IMR-90 (cell line): ENCODE results near the gene PCBP3. TPM values are rescaled to one million over a fixed set of nuclear protein-coding genes. Genes with fewer than 3 reads are reported as not detected.

Experiments used
- ATAC-seq: fragments of 200-7000 bp; cut with Tn5 transposase; 2 replicates; pipeline ENCODE4 v1.9.1; 2020; ENCODE audit warnings: low read depth, mild to moderate bottlenecking, moderate library complexity
- BruUV-seq: library from RNA; stranded (reverse); fragments of 400-500 nt; replicated peaks from 2 replicates; lab custom pipeline; 2021; lab: Mats Ljungman, UMichigan
- CTCF ChIA-PET: fragments of 300-600 bp; formaldehyde crosslinking; extraction: SDS; loops from one replicate; lab custom pipeline; 2021; ENCODE audit warnings: antibody characterized with exemption; lab: Yijun Ruan, JAX
- POLR2A ChIA-PET: fragments of 300-600 bp; sonication (Branson Sonifier 250); formaldehyde crosslinking; loops from one replicate; lab custom pipeline; 2022; ENCODE audit warnings: antibody characterized with exemption; ENCODE audit not compliant: unreplicated experiment; lab: Charles Lee
- DNase-seq: peaks from one replicate; pipeline ENCODE4 v3.0.0; 2013
- H2AFZ ChIP-seq: replicated peaks from 2 replicates; pipeline ENCODE3; 2013; ENCODE audit warnings: low read length, mild to moderate bottlenecking; ENCODE audit not compliant: poor library complexity
- H2AK5ac ChIP-seq: 2 replicates; pipeline ENCODE4 v1.6.1; 2013; ENCODE audit warnings: low read depth, low read length, inconsistent platforms
- H2AK9ac ChIP-seq: replicated peaks from 2 replicates; pipeline ENCODE3; 2013; ENCODE audit warnings: mild to moderate bottlenecking, low read depth, low read length, moderate library complexity; ENCODE audit not compliant: poor library complexity
- H2BK120ac ChIP-seq: 2 replicates; pipeline ENCODE4 v1.6.1; 2013; ENCODE audit warnings: low read depth, low read length, inconsistent platforms
- H2BK15ac ChIP-seq: 3 replicates; pipeline ENCODE4 v1.6.1; 2013; ENCODE audit warnings: low read depth, low read length, inconsistent platforms
- H2BK20ac ChIP-seq: 2 replicates; pipeline ENCODE4 v1.6.1; 2013; ENCODE audit warnings: low read depth, mild to moderate bottlenecking, inconsistent platforms, low read length, moderate library complexity
- H2BK5ac ChIP-seq: 2 replicates; pipeline ENCODE4 v1.6.1; 2013; ENCODE audit warnings: mild to moderate bottlenecking, low read depth, low read length, inconsistent platforms; ENCODE audit not compliant: poor library complexity, severe bottlenecking
- H3K14ac ChIP-seq: replicated peaks from 2 replicates; pipeline ENCODE4 v1.6.1; 2013; ENCODE audit warnings: low read depth, low read length, inconsistent platforms
- H3K18ac ChIP-seq: 2 replicates; pipeline ENCODE4 v1.6.1; 2013; ENCODE audit warnings: low read depth, low read length, control low read depth
- H3K23ac ChIP-seq: 2 replicates; pipeline ENCODE4 v1.6.1; 2013; ENCODE audit warnings: low read depth, low read length, inconsistent platforms
- H3K27ac ChIP-seq: 2 replicates; pipeline ENCODE4 v1.5.1; 2013; ENCODE audit warnings: mild to moderate bottlenecking, control low read depth, low read length; ENCODE audit not compliant: insufficient read depth
- H3K27me3 ChIP-seq: 2 replicates; pipeline ENCODE4 v1.6.1; 2013; ENCODE audit warnings: low read length; ENCODE audit not compliant: control insufficient read depth, insufficient read depth
- H3K36me3 ChIP-seq: 2 replicates; pipeline ENCODE4 v1.6.1; 2013; ENCODE audit warnings: low read length, mixed read lengths; ENCODE audit not compliant: control insufficient read depth, insufficient read depth
- H3K4ac ChIP-seq: 2 replicates; pipeline ENCODE4 v1.6.1; 2013; ENCODE audit warnings: low read depth, low read length, inconsistent platforms
- H3K4me1 ChIP-seq: 2 replicates; pipeline ENCODE4 v1.6.1; 2013; ENCODE audit warnings: low read length, mixed read lengths; ENCODE audit not compliant: control insufficient read depth, insufficient read depth
- H3K4me2 ChIP-seq: 2 replicates; pipeline ENCODE4 v1.6.1; 2013; ENCODE audit warnings: low read depth, mild to moderate bottlenecking, control low read depth, low read length, moderate library complexity
- H3K4me3 ChIP-seq: 2 replicates; pipeline ENCODE4 v1.5.1; 2013; ENCODE audit warnings: low read depth, mild to moderate bottlenecking, control low read depth, low read length, moderate library complexity; ENCODE audit not compliant: insufficient read depth
- H3K56ac ChIP-seq: 2 replicates; pipeline ENCODE4 v1.6.1; 2013; ENCODE audit warnings: low read length, inconsistent platforms; ENCODE audit not compliant: insufficient read depth; ENCODE audit errors: extremely low read depth
- H3K79me1 ChIP-seq, 2 experiments: 2 replicates each; pipeline ENCODE4 v1.6.1; 2013; ENCODE audit warnings: low read length in 2 of 2, inconsistent platforms in 1 of 2, low read depth in 1 of 2
- H3K9ac ChIP-seq: 2 replicates; pipeline ENCODE4 v1.6.1; 2013; ENCODE audit warnings: low read depth, low read length, control low read depth
- H3K9me1 ChIP-seq: 2 replicates; pipeline ENCODE4 v1.6.1; 2013; ENCODE audit warnings: low read length, inconsistent platforms; ENCODE audit not compliant: insufficient read depth
- H3K9me3 ChIP-seq: 2 replicates; pipeline ENCODE4 v1.6.1; 2013; ENCODE audit warnings: low read length; ENCODE audit not compliant: control insufficient read depth, insufficient read depth
- H4K20me1 ChIP-seq: 2 replicates; pipeline ENCODE4 v1.6.1; 2013; ENCODE audit warnings: low read length, inconsistent platforms; ENCODE audit not compliant: insufficient read depth
- H4K5ac ChIP-seq: 2 replicates; pipeline ENCODE4 v1.6.1; 2013; ENCODE audit warnings: mild to moderate bottlenecking, low read depth, low read length, control low read depth
- H4K8ac ChIP-seq, 2 experiments: 2 replicates each; pipeline ENCODE4 v1.6.1; 2013; ENCODE audit warnings: low read depth in 2 of 2, low read length in 2 of 2, control low read depth in 1 of 2, inconsistent platforms in 1 of 2
- H4K91ac ChIP-seq: 2 replicates; pipeline ENCODE4 v1.6.1; 2013; ENCODE audit warnings: low read depth, low read length, inconsistent platforms; ENCODE audit not compliant: insufficient read depth
- BHLHE40 ChIP-seq: fragments of 150-350 bp; IDR thresholded peaks from 2 replicates; pipeline ENCODE4 v1.6.1; 2016; ENCODE audit warnings: mild to moderate bottlenecking, low read depth, low read length
- CEBPB ChIP-seq: IDR thresholded peaks from 2 replicates; pipeline ENCODE4 v1.6.1; 2012; ENCODE audit warnings: low read depth, low read length, improper control_type of control experiment
- CHD1 ChIP-seq: IDR thresholded peaks from 2 replicates; pipeline ENCODE4 v1.6.1; 2012; ENCODE audit warnings: low read depth, low read length, improper control_type of control experiment
- CTCF ChIP-seq: conservative IDR thresholded peaks from 2 replicates; pipeline ENCODE4 v1.5.1; 2012; ENCODE audit warnings: mild to moderate bottlenecking, low read depth, low read length, improper control_type of control experiment
- ELK1 ChIP-seq: fragments of 150-350 bp; IDR thresholded peaks from 2 replicates; pipeline ENCODE4 v1.6.1; 2016; ENCODE audit warnings: low read depth, mild to moderate bottlenecking, low read length, moderate library complexity, borderline replicate concordance
- FOS ChIP-seq: fragments of 150-350 bp; IDR thresholded peaks from 2 replicates; pipeline ENCODE4 v1.6.1; 2016; ENCODE audit warnings: low read depth, low read length
- MAFK ChIP-seq: IDR thresholded peaks from 2 replicates; pipeline ENCODE4 v1.6.1; 2012; ENCODE audit warnings: low read depth, low read length, improper control_type of control experiment
- MAZ ChIP-seq: IDR thresholded peaks from 2 replicates; pipeline ENCODE4 v1.6.1; 2012; ENCODE audit warnings: low read depth, mild to moderate bottlenecking, low read length, improper control_type of control experiment, moderate library complexity, borderline replicate concordance
- MXI1 ChIP-seq: IDR thresholded peaks from 2 replicates; pipeline ENCODE4 v1.6.1; 2012; ENCODE audit warnings: low read depth, mild to moderate bottlenecking, low read length, moderate library complexity, borderline replicate concordance
- NFE2L2 ChIP-seq: fragments of 150-350 bp; IDR thresholded peaks from 2 replicates; pipeline ENCODE4 v1.6.1; 2016; ENCODE audit warnings: low read depth, mild to moderate bottlenecking, low read length
- POLR2A ChIP-seq: IDR thresholded peaks from 2 replicates; pipeline ENCODE4 v1.6.1; 2012; ENCODE audit warnings: mild to moderate bottlenecking, low read depth, low read length
- RAD21 ChIP-seq: IDR thresholded peaks from 2 replicates; pipeline ENCODE4 v1.6.1; 2012; ENCODE audit warnings: low read length, improper control_type of control experiment
- RCOR1 ChIP-seq: IDR thresholded peaks from 2 replicates; pipeline ENCODE4 v1.6.1; 2012; ENCODE audit warnings: mild to moderate bottlenecking, low read length, improper control_type of control experiment; ENCODE audit not compliant: insufficient replicate concordance
- RFX5 ChIP-seq: IDR thresholded peaks from 2 replicates; pipeline ENCODE4 v1.8.0; 2012; ENCODE audit warnings: low read depth, mild to moderate bottlenecking, low read length, moderate library complexity
- SMC3 ChIP-seq: fragments of 150-350 bp; IDR thresholded peaks from 2 replicates; pipeline ENCODE4 v1.6.1; 2016; ENCODE audit warnings: low read depth, mild to moderate bottlenecking, antibody characterized with exemption, low read length, moderate library complexity
- USF2 ChIP-seq: fragments of 150-350 bp; IDR thresholded peaks from 2 replicates; pipeline ENCODE4 v1.6.1; 2017; ENCODE audit warnings: mild to moderate bottlenecking, antibody characterized with exemption, low read length, low read depth
- WGBS, 2 experiments: methylation state at CpG; one replicate each; pipeline versions ENCODE4 v1.1.5 to v1.1.7; 2013; ENCODE audit warnings: missing lambda C conversion rate in 2 of 2; ENCODE audit not compliant: insufficient read length in 1 of 2; ENCODE audit errors: extremely low coverage in 2 of 2; 5-methylcytosine and 5-hydroxymethylcytosine counted together
- dilution Hi-C: fragments of 300-500 bp; cut with HindIII; formaldehyde crosslinking; loops from one replicate; pipeline ENCODE4 v1.14.3; 2018; ENCODE audit warnings: low sequenced_read_pairs; ENCODE audit not compliant: unreplicated experiment
- in situ Hi-C: fragments of 300-500 bp; cut with MboI; formaldehyde crosslinking; loops from 3 replicates; pipeline ENCODE4 v1.14.3; 2019; ENCODE audit warnings: low sequenced_read_pairs, inconsistent platforms, mixed read lengths
- intact Hi-C: fragments of 100-400 bp; cut with micrococcal nuclease; formaldehyde crosslinking; loops from 2 replicates; pipeline ENCODE4 v1.10.0; 2022
- polyA plus RNA-seq, 3 experiments: library from polyadenylated mRNA; depleted of rRNA; stranded (reverse); fragments of >200 nt; gene quantifications; 2 replicates each; pipeline ENCODE4 v1.2.3, GENCODE V29; 2012; ENCODE audit warnings: low replicate concordance in 1 of 3
- total RNA-seq: library from RNA; depleted of rRNA; stranded (reverse); fragments of >200 nt; gene quantifications from 2 replicates; pipeline ENCODE4 v1.2.3, GENCODE V29; 2012

PCBP3 gene
- total and polyA plus RNA-seq, 2 of the 4 experiments (the other 2 are of a cell fraction) = 2.9 to 3.9 TPM

- H2AK9ac ChIP-seq = no peak overlapping the region
- H2BK15ac ChIP-seq = no peak overlapping the region
- ATAC-seq (no peak), DNase-seq (no peak)
- no peak overlapping the region for H3K23ac ChIP-seq
- ChIA-PET CTCF (interaction anchor here (0.6 kb wide), 1 partner anchor 213 kb away, joined by 4 read pairs; no protein-coding TSS in a partner anchor), POLR2A (no interaction called here)
- TF ChIP-seq USF2 (no peak), CHD1 (no peak), POLR2A (no peak), RFX5 (no peak), CEBPB (no peak), ELK1 (no peak), MAZ (no peak), FOS (no peak), BHLHE40 (no peak), RCOR1 (no peak), MXI1 (no peak), RAD21 (no peak), MAFK (no peak), SMC3 (no peak), NFE2L2 (no peak), CTCF (no peak)
- in situ Hi-C loops = no loop called here
- no peaks in the 10 kb centered on the region for H3K4me1 ChIP-seq
- no peak overlapping the region for H3K9ac ChIP-seq
- no peak overlapping the region for H3K56ac ChIP-seq
- no TSS peak for BruUV-seq
- H4K20me1 ChIP-seq = no peaks in the 10 kb centered on the region; the same call in 1 of the 2 replicates
- dilution Hi-C loops = no loop called here
- no peak overlapping the region for H2BK5ac ChIP-seq
- H4K91ac ChIP-seq = no peak overlapping the region
- H3K4ac ChIP-seq = no peak overlapping the region
- no peak overlapping the region for H3K27ac ChIP-seq
- no peaks in the 10 kb centered on the region for H3K36me3 ChIP-seq
- no peak overlapping the region for H2AFZ ChIP-seq
- no peak overlapping the region for H3K14ac ChIP-seq
- H4K8ac ChIP-seq = no peak overlapping the region
- no peak overlapping the region for H3K4me3 ChIP-seq
- H3K27me3 ChIP-seq = no peaks in the 10 kb centered on the region
- H3K9me1 ChIP-seq = no peaks in the 10 kb centered on the region
- no peak overlapping the region for H2AK5ac ChIP-seq
- no peak overlapping the region for H2BK20ac ChIP-seq
- no peak overlapping the region for H2BK120ac ChIP-seq
- H3K18ac ChIP-seq = no peak overlapping the region
- H4K5ac ChIP-seq = no peak overlapping the region
- no CpG with 5 or more reads among the region's 2 CpGs for WGBS, 2 experiments
- H3K9me3 ChIP-seq = no peaks in the 10 kb centered on the region
- intact Hi-C loops = no loop called here
- H3K4me2 ChIP-seq = no peak overlapping the region
- H3K79me1 ChIP-seq = 0 out of 4 replicates have a peak, but pooled peaks cover under 1 to 7% of the 10 kb centered on the region in 2 experiments
Measured at GRCh38 chr21:45651921-45652320, 8.4 kb downstream of the PCBP3 start.
